ENCODE measurements around the gene CRIP2.

Gene CRIP2

DNA sequence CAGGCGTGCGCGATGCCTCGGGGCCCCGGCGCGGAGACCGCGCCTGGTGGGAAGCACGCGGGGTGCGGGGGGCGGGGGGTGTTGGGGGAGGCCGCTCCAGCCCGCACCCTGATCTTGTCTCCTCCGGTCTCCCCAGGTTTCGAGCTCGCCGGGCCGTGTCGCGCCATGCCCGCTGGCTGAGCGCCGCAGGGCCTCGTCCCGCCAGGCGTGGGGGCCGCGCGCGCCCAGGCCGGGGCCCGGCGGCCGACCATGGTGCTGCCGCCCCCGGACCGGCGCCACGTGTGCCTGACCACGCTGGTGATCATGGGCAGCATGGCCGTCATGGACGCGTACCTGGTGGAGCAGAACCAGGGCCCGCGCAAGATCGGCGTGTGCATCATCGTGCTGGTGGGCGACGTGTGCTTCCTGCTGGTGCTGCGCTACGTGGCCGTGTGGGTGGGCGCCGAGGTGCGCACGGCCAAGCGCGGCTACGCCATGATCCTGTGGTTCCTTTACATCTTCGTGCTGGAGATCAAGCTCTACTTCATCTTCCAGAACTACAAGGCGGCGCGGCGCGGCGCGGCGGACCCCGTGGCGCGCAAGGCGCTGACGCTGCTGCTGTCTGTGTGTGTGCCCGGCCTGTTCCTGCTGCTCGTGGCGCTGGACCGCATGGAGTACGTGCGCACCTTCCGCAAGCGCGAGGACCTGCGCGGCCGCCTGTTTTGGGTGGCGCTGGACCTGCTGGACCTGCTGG, 54.1 kb downstream of the CRIP2 start:
- no peak for DNase-seq (ENCODE audit: low read depth)

DNA sequence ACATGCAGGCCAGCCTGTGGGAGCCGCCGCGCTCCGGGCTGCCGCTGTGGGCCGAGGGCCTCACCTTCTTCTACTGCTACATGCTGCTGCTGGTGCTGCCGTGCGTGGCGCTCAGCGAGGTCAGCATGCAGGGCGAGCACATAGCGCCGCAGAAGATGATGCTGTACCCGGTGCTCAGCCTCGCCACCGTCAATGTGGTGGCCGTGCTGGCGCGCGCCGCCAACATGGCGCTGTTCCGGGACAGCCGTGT, 54.6 kb downstream of the CRIP2 start:
- no peak for DNase-seq (ENCODE audit: low read depth)
